T-helper 1 cell (primary cell): ENCODE data around the gene ANGPTL7.
"Not testable (repeated sequence)": the region's sequence is repeated elsewhere in the genome, so short reads cannot be mapped to it uniquely, and the experiment has no call there.

Source experiments
- DNase-seq, 5 donors: peaks; one replicate each; pipeline ENCODE4 v3.0.0-alpha.2; 2012 to 2020

ANGPTL7 gene

DNA sequence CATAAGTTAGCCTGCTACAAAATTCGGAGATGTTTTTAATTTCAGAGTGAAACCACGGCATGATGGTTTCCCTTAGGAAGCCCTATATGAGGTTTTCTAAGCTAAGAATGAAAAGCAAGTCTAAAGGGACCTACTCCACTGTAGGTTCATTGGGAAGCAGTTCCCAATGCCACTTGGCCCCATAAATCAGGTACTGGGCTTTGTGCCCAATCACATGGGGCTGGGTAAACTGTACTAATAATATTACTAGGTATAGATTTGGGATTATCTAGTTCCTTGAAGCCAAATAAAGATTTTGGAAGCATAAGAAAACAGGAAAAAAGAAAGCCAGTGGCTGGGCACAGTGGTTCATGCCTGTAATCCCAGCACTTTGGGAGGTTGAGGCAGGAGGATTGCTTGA is 19.1 kb upstream of the ANGPTL7 start:
- DNase-seq = no peak

DNA sequence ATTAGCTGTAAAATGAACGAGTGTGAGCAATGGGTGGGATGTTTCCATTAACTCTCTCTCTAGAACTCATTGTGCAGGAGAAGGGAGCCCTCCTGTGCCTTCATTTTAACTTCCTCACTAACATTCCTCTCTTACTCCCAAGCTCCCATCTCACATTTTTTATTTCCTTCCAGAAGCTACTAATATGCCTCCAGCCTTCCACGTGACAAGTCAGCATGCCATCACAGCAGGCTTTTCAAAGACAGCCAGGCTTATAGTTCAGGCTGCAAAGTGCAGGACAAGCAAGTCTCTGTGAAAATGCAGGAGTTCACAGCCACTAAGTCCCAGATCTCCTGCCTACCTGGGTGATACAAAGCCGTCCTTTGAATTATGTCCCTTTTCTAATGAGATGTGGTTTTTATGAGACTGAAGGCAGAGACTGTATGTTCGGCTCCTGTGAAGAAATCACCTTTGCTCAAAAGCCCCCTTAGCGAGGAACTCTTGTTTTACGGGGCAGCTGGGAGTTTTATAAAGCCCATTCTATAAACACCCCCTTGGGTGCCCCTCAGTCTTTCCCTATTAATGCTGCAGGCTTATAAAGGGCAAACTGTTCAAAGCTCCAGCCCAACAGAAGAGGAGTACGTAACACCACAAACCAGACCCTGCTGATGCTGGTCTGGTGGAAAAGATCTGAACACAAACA is 14.8 kb upstream of the ANGPTL7 start:
- DNase-seq = no peak

DNA sequence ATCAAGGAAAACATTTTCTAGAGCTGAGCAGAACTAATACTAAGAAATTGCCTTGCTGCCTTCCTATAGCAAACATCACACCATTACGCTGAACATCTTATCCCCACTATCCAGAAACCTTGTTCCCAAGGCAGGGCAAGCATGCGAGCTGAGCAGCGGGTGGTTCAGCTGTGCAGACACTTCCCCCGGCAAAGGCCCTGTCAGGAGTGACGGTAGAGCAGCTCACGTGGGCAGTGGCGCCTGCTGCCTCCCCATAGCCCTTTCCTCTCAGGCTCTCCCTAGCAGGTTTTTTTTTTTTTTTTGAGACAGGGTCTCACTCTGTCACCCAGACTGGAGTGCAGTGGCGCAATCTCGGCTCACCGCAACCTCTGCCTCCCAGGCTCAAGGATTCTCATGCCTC is 13.7 kb upstream of the ANGPTL7 start:
- no peak for DNase-seq

DNA sequence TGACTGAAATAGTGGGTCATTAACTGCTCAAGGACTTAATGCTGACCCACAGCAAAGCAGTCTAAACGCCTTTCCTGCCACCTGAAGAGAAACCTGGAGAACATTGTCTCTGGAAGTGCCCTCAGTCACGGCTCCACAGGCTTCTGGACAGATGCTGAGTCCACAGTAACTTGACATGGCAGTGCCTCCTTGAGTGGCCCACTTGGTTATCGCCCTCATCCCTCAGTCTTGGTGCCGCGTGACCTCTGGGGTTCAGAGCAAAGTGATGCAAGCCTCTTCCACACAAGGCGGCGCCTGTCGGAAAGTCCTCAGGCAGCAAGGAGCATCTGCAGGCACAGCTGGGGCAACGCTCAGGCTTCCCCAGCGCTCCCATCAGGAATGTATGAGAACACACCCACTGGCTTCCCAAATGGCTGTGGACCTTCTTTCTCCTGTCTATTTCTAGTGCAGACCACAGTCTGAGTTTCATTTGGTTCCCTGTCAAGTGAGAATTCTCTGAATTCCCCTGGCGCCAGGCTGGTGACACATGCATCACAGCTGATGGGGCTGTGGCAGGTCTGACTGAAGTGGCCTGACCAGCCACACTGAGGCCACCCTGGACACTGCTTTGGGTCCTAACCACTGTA is 13.0 kb upstream of the ANGPTL7 start:
- DNase-seq = no peak

DNA sequence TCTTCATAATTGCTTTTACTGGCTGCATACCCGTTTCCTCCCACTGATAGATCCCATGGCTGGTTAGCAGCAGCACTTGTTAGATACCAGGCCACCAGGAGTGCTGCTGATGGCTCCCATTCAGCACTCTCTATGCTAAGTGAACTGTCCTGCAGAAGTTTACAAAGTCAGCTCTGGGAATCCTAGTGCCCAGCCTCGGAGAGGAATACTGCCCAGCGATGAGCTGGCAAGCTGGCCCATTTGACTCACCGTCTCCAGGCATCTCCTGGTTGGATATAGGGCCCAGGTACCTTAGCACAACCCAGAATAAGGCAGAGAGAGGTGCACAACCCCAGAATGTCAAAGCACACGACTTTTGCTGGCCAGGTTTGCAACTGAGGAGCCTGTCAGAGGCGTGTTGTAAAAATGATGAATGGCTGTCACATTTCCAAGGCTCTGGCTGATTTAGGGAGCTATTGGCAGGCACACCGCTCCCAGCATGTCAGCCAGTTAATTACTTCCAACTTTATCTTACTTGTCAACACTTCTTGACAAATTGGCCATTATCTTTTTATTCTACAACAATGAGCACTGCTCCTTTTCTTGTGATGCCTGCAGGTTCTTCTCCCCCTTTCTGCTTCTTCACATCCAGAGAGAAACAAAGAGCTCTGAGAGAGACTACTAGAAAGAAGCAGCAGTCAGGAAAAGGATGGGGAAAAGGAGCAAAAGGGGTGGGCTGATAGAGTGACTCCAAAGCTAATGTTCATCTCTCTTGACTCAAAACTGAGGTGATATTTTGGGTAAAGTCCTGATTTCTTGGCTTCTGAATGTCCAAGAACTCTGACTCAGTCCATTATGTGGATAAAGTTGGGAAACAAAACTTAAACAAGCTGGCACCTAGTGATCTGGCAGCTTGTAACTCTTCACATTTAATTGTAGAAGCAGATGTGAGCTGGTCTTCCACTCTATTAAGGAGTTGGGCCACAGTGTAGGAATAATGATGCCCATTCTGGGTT is 10.8 kb upstream of the ANGPTL7 start:
- DNase-seq = no peak

DNA sequence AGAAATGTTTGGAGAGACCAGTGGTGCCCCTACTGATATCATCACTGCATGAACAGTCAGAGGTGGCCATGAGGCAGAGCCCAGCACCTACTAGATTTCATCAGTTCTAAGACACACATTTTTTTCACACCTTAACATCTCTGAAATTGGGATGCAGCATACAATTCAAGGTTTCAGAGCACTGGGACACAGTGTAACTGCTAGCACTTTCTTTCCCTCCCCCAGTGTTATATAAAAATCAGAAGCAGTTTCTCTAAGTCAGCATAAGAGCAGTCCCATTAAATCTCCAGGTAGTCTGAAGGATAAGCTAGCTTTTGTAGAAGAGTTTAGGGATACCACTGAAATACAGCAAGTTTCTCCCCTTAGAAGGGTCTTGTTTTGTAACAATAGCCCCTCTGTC is 10.0 kb upstream of the ANGPTL7 start:
- DNase-seq = no peak

DNA sequence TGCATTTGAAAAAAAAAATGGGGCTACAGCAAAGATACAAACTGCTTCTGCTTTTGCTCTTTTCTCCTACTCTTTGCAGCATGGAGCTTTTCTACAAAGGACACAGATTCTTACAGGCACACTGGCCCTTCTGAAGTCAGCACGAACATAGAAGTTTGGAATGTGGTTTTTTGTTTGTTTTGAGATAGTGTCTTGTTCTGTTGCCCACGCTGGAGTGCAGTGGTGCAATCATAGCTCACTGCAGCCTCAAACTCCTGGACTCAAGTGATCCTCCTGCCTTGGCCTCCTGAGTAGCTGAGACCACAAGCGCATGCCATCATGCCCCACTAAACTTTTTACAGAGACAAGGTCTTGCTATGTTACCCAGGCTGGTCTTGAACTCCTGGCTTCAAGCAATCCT is 9.4 kb upstream of the ANGPTL7 start:
- DNase-seq = not testable (repeated sequence)

DNA sequence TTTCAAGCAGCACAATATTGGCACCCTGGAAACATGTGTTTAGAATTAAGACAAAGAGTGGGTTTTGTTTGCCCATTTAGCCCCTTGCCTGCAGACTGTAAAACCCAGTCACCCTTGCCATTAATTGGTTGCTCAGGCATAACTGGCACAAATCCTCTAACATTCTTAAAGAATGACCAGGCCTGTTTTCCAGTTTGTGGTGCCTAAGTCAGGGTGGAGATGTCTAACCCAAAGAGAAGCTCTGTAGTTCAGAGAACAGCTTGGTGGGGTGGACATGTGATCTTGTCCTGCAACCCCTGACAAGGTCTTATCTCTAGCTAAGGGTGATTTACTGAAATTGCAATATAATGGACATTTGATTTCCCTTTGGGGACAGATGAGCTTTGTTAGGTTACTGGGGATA is 8.8 kb upstream of the ANGPTL7 start:
- DNase-seq = no peak

DNA sequence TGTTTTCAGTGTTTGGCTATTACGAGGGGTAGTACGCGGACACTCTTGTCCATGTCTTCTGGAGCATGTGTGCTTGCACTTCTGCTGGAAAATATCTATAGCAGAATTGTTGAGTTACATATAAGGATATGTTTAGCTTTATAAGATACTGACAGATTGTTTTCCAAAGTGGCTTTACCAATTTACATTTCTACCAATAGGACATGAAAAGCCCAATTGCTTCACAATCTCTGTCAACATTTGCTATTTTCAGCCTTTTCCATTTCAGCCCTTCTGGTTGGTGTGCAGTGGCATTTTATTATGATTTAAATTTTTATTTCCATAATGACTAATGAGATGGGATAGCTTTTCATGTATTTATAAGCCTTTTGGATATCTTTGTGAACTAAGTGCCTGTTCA is 6.3 kb upstream of the ANGPTL7 start:
- no peak for DNase-seq

DNA sequence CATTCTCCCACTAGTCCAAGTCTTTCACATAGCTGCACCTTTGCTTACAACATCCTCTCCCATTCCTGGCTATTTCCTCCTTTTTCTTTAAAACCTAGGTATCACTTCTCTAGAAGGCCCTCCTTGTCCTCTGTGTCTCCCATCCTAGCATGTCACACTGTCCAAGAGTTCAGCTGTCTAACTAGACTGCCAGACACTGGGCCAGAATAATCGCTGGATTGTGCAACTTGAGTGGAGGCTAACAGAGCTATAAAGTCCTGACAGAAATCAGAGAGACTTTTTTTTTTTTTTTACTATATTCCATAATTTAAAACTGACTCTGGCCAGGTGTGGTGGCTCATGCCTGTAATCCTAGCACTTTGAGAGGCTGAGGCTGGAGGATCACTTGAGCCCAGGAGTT is 4.2 kb upstream of the ANGPTL7 start:
- no peak for DNase-seq

DNA sequence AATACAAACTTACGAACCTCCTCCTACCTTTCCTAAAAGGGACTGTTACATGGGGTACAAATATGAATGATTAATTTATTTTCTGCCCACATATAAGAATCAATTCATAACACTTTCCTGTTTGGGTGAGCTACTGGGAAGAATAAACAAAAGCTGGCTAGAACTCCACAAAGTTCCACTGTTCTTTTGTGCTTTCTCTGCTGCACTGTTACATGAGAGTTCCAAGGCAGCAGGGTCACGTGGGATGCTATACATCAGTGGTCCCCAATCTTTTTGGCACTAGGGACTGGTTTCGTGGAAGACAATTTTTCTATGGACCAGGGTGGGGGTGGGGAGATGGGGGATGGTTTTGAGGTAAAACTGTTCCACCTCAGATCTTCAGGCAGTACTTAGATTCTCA is 2.2 kb upstream of the ANGPTL7 start:
- no peak for DNase-seq

DNA sequence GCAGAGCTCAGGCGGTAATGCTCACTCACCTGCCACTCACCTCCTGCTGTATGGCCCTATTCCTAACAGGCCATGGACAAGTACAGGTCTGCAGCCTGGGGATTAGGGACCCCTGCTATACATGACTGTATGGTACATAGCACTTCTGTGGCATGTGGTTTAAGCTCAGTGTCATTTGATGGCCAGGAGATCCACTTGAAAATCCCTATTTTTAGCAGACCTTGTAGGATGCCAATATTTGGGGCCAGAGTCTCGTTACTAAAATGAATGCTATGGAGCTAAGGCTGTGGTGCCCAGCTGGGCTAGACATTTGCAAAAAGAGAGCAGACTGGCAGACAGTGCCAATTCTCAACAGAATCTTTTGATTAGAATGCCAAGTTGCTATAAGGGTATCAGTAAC is 1.7 kb upstream of the ANGPTL7 start:
- no peak for DNase-seq

DNA sequence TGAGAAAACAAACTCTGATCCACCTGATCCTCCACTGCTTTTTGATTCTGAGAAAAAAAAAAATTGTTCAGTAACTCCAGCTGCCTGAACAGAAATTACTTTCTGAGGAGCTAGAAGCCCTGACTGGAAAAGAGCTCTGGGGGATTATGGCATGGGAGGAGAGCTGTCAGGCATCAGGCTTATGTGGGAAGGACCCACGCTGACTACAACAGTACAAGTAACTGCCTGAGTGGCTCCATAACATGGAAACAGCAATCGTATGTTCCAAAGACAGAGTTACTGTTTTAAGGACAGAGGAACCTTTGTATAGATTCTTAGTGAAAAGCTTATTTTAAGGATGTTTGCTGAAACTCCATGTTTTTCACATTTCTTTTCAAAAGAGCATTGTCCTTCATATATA is 1.2 kb upstream of the ANGPTL7 start:
- no peak for DNase-seq

DNA sequence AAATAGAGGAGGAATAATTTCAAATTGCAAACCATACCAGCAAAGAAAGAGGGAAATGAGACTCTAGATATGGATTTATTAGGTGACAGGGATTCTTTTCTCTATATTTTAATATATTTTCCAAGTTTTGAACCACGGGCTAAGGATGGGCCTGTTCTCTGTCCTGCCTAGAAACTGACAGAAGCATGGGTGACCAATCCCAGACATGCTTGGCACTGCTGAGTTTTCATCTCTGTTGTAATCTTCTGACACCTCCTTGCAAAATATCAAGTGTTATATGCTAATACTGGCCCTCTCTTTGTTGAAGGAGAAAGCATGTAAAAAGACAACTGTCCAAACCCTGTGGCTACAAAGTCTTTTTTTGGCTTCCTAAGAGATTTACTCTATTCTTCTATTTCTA is 774 bp upstream of the ANGPTL7 start:
- DNase-seq = no peak

DNA sequence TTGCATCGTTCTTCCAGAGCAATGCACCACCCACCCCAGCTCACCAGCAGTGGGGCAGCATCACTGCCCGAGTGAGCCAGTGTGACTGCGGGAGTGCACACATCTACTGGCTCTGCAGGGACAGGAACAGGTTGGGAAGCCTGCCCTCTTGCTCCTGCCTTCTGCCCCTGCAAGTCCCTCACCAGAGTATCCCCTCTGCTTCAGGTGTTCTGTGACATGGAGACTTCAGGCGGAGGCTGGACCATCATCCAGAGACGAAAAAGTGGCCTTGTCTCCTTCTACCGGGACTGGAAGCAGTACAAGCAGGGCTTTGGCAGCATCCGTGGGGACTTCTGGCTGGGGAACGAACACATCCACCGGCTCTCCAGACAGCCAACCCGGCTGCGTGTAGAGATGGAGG is 4.2 kb downstream of the ANGPTL7 start:
- DNase-seq = no peak

DNA sequence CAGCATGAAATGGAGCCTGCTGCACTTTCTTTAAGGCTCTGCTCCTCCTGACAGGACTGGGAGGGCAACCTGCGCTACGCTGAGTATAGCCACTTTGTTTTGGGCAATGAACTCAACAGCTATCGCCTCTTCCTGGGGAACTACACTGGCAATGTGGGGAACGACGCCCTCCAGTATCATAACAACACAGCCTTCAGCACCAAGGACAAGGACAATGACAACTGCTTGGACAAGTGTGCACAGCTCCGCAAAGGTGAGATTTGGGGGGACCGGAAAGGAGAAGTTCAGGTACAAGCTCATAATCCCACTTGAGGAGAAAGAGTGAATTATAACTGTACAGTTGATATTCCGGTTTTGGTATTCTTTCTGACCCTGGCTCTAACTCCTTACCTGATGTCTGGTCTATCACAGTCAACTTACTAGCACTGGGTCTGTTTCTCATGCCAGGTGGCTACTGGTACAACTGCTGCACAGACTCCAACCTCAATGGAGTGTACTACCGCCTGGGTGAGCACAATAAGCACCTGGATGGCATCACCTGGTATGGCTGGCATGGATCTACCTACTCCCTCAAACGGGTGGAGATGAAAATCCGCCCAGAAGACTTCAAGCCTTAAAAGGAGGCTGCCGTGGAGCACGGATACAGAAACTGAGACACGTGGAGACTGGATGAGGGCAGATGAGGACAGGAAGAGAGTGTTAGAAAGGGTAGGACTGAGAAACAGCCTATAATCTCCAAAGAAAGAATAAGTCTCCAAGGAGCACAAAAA is 5.4 kb downstream of the ANGPTL7 start:
- no peak for DNase-seq

DNA sequence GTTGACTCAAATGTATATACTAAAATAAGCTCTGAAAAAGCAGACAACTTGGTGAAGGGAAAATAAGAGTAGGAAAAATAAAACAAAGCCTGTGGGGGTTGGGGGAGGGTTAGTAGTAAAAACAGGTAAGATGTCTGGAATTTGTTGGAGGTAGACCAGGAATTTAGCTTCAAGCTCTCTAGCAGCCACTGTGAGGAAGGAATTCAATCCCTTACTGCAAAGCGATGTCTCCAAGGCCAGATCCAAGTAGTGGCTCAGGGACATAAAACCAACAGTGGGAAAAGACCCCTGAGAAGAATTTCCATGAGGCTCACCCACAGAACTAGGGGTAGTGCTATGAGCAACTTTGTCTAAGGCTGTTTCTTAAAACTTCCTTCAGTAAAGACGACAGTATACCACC is 7.8 kb downstream of the ANGPTL7 start:
- DNase-seq = no peak

DNA sequence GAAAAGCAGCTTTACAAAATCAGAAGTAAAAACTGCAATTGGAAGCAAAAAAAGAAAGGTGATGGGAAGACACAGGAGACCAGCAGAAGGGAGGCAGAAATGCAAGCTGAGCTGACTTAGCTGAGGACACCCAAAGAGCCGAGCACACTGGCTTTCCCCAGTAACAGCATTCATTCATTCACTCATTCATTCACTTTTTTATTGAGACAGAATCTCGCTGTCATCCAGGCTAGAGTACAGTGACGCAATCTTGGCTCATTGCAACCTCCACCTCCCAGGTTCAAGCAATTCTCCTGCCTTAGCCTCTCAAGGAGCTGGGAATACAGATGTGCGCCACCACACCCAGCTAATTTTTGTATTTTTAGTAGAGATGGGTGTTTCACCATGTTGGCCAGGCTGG is 8.2 kb downstream of the ANGPTL7 start:
- DNase-seq = no peak

DNA sequence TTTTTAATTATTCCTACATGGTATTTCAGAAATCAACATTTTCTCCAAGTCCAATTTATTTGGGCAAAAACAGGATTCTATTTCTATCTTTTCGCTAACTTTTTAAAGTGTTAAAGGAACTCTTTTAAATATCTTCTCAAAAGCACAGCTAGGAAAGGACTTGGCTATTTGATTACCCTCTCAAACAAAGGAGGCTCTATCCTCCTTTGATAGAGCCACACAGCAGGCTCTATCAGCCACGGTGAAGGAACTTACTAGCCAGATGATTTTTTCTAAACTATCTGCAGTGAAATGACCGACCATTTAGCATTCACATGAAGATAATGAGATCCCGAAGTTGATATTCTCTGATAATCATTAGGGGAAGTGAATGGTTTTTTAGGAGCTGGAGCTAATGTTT is 9.1 kb downstream of the ANGPTL7 start:
- no peak for DNase-seq

DNA sequence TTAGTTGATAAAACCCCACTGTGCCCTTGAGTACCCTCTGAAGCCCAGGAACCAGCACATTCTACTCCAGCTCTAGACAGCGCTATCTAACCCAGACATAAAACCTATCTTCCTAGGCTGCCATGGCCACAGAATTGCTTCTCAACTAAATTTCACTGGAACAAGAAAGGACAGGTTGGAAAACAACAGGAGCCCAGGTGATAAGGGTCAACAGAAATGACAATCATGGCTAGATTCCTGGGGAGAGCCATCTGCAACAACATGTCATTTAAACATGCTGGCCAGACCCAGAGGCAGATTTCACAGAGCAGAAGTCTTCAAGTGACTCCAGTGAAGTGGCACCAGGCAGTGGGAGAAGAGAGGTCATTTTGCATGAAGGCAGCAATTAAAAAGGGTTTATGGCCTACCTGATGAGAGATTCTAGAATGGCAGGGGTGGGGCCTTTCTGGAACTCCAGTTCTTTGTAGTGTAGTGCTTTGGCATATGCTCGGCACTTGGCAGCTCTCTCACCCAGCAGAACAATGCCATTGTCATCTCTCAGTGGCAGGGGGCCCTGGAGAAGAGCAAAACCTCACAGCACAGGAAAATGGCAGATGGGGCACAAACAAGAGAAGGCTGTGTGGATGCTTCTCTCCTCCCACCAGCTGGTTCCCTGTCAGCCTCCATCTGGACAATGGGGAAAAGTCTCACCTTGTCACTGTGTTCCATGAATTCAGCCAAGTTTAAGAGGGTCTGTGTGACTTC is 9.9 kb downstream of the ANGPTL7 start:
- DNase-seq = no peak

DNA sequence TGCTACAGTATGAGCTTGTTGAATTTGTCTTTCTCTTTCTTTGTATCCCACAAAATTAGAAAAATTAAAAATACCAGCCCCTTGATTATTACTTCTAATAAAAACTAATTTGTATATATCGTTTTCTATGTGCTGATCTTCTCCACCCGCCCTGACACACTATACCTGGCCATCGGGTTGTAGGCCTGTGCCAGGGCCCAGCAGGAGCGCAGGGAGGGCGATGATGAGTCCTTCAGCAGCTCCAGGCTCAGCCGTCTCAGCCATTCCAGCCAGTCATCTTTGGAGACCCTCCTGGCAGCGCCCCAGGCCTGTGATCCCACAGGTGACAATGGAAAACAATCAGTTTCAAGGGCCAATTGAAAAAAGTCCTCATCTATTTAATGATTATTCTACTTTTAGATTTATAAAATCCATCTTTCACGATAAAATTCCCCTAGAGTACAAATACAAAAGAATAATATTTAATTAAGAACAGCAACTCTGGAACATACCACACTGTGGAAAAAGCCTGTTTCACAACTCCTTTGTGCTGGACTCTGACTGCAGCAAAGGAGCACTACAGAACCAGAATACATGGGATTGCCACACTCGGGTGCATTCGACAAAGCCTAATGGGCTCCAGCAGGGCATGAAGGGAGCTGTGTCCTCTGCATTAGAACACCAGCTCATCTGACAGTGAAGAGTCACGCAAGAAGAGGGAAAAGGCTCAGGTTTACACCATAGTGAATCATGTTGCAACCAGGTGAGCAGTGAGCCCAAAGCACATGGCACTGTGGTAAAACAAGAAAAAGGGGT is 15.4 kb downstream of the ANGPTL7 start:
- no peak for DNase-seq
